ENCODE results near the gene YWHAQ.

YWHAQ gene

GRCh38 chr2:9630736-9631552, at the start of gene YWHAQ:
Gene YWHAQ, minus strand, starts transcription at chr2:9630997. Its CDS starts 545 bp downstream, at chr2:9630452.
- peak; percentile 100 for DNase-seq

DNA sequence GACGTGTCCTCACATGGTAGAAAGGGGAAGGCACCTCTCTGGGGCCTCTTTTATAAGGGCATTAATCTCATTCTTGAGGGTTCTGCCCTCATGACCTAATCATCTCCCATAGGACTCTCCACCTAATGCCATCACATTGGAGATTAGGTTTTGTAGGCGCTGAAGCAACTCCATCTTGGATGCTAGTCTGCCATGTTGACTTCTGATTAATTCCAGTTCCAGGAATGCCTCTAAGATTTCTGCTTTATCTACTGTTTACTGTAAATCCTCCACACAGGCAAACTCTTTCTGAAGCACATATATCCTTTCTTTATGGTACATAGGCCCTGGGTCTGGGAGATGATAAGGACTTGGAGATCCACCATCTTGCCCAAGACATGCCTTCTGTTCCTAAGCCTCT, 49.3 kb upstream of the YWHAQ start:
- no peak for DNase-seq

GRCh38 chr2:9679218-9679617, 48.4 kb upstream of the YWHAQ start:
- no peak for DNase-seq

DNA sequence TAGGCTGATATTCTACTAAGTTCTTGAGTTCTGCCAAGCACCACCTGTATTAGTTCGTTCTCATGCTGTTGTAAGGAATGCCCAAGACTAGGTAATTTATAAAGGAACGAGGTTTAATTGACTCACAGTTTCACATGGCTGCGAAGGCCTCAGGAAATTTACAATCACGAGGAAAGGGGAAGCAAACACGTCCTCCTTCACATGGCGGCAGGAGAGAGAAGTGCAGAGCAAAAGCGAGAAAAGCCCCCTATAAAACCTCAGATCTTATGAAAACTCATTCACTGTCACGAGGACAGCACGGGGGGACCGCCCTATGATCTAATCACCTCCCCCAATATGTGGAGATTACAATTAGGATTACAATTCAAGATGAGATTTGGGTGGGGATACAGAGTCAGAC, 47.7 kb upstream of the YWHAQ start:
- no peak for DNase-seq

GRCh38 chr2:9675415-9676351, 44.9 kb upstream of the YWHAQ start:
- no peak for DNase-seq

GRCh38 chr2:9674891-9675414, 44.2 kb upstream of the YWHAQ start:
- no peak for DNase-seq

DNA sequence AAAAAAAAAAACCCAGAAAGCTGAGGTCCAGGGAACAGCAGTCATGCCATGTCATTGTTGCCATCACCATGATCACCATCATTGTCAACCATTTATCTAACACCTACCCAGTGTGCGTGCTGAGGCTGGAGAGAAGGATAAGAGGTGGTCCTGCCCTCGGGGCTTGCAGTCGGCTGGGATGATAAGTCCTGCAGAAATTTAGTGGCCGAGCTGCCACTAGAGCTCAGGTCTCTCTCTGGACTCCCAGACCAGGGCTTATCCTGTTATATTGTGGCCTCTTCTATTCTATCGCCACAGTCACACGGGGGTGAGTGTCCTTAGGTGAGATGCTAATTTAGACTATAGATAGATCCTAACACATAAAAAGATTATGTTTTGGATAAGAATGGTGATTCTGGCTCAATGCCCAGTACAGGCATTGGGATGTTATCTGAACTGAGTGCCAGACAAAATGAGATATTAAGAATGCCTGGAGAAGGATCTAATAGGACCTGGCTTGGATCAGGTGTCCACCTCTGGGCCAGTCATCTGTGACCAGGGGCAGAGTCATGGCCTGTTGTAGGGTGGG, 43.2 kb upstream of the YWHAQ start:
- peak; percentile 12 for DNase-seq

- DNase-seq = peak; percentile 92
Observed at GRCh38 chr2:9668687-9669345, 38.0 kb upstream of the YWHAQ start.

- DNase-seq = no peak
Observed at GRCh38 chr2:9667826-9668225, 37.0 kb upstream of the YWHAQ start.

DNA sequence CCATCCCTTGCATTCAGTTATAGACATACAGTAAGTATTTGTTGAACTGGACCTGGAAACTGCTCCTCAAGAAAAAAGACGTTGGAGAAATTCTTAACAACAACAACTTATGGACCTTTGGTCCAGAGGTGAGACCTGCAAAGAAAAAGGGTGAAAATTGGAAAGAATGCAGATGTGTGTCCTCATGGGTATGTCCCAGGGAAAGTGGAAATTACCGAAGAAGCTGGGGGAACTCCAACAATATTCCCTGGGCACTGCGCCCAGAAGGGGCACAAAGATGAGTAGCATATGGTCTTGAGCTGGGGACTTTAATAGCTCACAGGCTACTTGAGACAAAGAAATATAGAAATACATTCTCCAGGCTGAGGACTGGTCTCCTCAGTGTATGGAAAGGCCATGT, 35.5 kb upstream of the YWHAQ start:
- DNase-seq = no peak

- no peak for DNase-seq
Observed at GRCh38 chr2:9665898-9666297, 35.1 kb upstream of the YWHAQ start.

- DNase-seq = no peak
Observed at GRCh38 chr2:9664365-9664764, 33.6 kb upstream of the YWHAQ start.

DNA sequence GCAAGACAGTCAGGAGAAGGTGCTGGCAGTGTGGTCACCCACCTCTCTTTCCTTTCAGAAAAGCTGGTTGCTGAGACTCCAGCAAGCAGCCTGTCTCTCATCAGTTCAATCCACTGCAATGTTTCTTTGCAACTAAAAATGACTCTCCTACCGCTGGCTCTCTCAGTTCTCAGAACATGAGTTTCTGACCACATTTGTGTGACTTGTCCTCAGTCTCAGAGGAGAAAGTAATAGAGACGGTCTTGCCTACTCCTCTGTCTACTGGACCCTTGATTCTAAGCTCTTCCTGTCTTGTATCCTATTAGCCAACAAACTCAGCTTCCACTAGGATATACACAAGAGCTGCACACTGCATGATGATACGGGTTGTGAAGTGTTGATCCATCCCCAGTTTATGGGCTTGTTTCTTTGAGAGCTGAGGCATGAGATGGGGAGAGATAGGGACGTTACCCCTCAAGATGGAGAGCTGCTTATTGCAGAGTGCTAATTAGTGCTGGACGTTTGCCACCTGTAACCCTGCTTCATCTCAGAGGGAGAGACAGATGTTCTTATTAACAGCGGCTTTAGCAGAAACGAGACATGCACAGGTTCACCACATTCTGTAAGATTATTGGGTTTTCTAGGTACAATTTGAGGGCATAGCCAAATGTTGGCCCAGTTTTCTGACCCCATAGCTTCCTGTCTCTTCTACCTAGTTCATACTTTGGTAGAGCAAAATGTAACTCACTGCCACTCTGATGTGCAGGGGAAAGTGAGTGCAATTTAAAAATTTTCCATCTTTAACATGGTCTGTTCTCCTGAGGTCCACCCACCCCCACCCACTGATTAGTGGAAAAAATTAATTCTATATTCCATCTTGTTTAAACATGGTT, 32.4 kb upstream of the YWHAQ start:
- no peak for DNase-seq

- DNase-seq = no peak
Observed at GRCh38 chr2:9661261-9661660, 30.5 kb upstream of the YWHAQ start.

GRCh38 chr2:9660781-9661180, 30.0 kb upstream of the YWHAQ start:
- DNase-seq = no peak

DNA sequence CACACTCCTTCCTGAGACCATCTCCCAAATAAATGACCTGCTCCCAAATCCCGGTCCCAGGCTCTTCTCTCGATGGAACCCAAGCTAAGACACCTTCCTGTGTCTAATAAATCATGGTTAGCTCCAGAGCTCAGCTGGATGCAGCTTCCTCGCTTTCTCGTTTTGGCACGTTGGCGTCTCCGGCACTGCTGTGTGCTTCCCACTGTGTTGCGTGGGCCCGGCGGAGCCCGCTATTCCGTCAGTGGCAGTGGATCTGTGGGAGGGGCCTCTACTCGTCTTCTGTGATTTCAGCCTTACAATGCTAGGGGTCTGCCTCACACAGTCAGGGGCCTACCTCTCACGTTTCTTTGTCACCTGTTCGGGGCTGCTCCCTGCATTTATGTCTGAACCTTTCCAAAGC, 29.4 kb upstream of the YWHAQ start:
- DNase-seq = no peak

DNA sequence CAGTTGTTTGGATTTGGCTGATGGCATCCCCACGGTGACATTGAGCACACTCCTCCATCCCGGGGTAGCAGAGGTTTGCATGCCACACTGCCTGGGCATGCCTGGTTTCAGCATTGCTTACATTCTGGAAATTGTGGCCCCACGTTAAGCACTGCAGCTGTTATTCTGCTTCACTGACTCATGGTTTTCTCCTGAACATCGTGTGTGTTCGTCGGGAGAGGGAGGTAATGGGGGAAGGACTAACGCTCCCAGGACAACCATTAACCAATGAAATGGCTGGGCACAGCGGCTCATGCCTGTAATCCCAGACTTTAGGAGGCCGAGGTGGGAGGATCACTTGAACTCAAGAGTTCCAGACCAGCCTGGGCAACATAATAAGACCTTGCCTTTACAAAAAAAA, 28.2 kb upstream of the YWHAQ start:
- DNase-seq = no peak

GRCh38 chr2:9657731-9658130, 26.9 kb upstream of the YWHAQ start:
- peak; percentile 27 for DNase-seq

- no peak for DNase-seq
Observed at GRCh38 chr2:9657083-9657482, 26.3 kb upstream of the YWHAQ start.

DNA sequence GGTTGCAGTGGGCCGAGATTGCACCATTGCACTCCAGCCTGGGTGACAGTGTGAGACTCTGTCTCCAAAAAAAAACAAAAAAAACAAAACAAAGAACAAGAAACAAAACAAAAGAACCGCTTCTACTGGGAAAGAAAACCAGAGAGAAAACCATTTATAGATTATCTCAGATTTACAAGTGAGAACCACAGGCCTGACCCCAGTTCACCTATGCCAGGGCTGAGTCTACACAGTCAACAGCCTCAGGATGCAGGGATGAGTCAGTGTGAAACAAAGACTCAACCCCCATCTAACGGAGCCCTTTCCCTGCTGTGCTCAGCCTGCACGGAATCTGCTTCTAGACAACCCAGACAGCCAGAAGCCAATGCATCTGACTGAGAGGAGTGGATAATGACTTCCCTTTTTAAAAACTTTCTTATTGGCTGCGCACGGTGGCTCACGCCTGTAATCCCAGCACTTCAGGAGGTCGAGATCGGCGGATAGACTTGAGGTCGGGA, 25.5 kb upstream of the YWHAQ start:
- no peak for DNase-seq

DNA sequence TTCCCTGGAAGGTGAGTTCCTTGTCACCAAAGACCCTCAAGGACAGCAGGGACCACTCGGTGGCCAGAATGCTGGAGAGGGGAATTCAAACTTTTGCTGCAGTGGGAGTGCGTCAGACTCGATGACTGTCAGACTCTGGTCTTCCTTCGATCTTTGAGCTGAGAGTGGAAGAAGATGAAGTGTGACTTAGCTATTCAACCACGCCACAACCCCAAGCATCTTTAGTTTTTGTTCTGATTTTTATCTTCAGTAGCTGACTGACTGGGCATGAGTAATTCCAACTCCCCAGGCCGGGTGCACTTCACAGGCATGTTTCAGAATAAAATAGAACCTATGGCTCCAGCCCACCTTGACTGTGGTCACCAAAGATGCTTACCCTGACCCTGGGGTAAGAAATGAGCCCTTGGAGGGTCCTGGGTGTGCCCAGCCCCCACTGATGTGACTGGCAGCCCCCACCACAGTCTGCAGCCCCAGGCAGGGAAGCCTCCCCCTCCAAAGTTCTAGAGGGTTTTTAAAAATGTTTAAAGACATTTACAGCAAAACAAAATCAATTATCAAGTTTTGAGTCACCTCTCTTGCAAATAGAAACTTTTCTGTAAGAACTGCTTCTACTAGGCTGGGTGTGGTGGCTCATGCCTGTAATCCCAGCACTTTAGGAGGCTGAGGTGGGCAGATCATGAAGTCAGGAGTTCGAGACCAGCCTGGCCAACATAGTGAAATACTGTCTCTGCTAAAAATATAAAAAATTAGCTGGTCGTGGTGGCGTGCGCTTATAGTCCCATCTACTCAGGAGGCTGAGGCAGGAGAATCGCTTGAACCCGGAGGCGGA, 24.9 kb upstream of the YWHAQ start:
- no peak for DNase-seq
